Measurements from ENCODE around the gene TAOK1. TPM values are rescaled to one million over a fixed set of nuclear protein-coding genes. Genes with fewer than 3 reads are reported as not detected.
A peak's percentile ranks its signal among the peaks of the same experiment; 100 is the strongest.

Gene TAOK1
- total and polyA plus RNA-seq, 10 of the 15 experiments (the other 5 are each of a cell fraction or from before 2014, with no cell fraction given) = 2.0 to 27.1 (median 11.8) TPM

DNA sequence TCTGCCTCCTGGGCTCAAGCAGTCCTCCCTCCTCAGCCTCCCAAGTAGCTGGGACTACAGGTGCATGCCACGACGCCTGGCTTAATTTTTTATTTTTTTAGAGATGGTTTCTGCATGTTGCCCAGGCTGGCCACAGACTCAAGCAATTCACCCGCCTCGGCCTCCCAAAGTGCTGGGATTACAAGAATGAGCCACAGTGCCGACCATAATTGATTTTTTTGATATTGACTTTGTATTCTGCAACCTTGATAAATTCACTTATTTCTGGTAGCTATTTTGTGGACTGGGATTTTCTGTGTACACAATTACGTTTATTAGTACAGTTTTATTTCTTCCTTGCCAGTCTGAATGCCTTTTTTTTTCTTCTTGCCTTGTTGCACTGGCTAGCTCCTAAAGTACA is 30.0 kb downstream of the TAOK1 start (continued):
- TF ChIP-seq, protein P1, sequence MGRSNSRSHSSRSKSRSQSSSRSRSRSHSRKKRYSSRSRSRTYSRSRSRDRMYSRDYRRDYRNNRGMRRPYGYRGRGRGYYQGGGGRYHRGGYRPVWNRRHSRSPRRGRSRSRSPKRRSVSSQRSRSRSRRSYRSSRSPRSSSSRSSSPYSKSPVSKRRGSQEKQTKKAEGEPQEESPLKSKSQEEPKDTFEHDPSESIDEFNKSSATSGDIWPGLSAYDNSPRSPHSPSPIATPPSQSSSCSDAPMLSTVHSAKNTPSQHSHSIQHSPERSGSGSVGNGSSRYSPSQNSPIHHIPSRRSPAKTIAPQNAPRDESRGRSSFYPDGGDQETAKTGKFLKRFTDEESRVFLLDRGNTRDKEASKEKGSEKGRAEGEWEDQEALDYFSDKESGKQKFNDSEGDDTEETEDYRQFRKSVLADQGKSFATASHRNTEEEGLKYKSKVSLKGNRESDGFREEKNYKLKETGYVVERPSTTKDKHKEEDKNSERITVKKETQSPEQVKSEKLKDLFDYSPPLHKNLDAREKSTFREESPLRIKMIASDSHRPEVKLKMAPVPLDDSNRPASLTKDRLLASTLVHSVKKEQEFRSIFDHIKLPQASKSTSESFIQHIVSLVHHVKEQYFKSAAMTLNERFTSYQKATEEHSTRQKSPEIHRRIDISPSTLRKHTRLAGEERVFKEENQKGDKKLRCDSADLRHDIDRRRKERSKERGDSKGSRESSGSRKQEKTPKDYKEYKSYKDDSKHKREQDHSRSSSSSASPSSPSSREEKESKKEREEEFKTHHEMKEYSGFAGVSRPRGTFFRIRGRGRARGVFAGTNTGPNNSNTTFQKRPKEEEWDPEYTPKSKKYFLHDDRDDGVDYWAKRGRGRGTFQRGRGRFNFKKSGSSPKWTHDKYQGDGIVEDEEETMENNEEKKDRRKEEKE (IDR thresholded peaks at IDR 0.05) = no peak
- TF ChIP-seq BCL3 (IDR thresholded peaks at IDR 0.05; ENCODE audit: borderline replicate concordance, insufficient read depth, low read depth, low read length, poor library complexity, severe bottlenecking) (no peak), IKZF2 (IDR thresholded peaks at IDR 0.05) (no peak), MTA2 (IDR thresholded peaks at IDR 0.05; ENCODE audit: low read depth) (no peak), NR2C2 (IDR thresholded peaks at IDR 0.05; ENCODE audit: borderline replicate concordance, control insufficient read depth, insufficient read length, low read depth) (no peak), DPF2 (IDR thresholded peaks at IDR 0.05) (no peak)

DNA sequence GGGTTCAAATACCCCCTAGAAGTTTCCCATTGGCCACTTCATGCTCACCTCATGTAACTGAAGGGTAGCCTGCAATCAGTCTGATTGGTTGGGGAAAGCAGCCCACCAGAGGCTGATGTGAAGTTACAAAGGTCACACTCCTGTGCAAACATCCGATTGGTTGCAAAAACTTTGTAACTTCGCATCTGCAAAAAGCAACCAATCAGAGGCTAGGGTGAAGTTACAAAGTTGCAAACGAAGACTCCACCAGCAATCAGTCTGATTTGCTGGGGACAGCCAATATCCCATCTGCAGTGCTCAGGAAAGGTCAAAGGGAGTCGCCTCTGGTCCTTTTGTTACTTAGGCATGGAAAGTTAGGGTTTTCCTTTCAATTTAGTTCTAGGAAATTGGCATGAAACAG is 40.1 kb downstream of the TAOK1 start:
- Histone ChIP-seq H4K20me1 (ENCODE audit: control insufficient read depth, insufficient read depth) (no peaks in the 10 kb centered on the region), H3K36me3 (ENCODE audit: control insufficient read depth in 2 of 2, insufficient read depth in 2 of 2, low read length in 1 of 2) (peaks cover 1 to 2% of the 10 kb centered on the region in 2 experiments; a peak in 3 of 4 replicates), H2AFZ (ENCODE audit: control insufficient read depth, low read depth, low read length) (no peak overlapping the region), H3K27ac (ENCODE audit: control insufficient read depth, insufficient read depth) (no peak overlapping the region), H3K79me2 (ENCODE audit: control insufficient read depth, insufficient read depth, low read length) (peaks cover 41% of the 10 kb centered on the region), H3K9me3 (replicated peaks; ENCODE audit: control insufficient read depth, insufficient read depth, low read length) (no peaks in the 10 kb centered on the region; the same call in 2 of the 3 replicates), H3K27me3 (replicated peaks in 1 of 2; ENCODE audit: control insufficient read depth in 2 of 2, insufficient read depth in 2 of 2, low read length in 1 of 2) (no peaks in the 10 kb centered on the region), H3K4me3 (no peak overlapping the region), H3K9ac (ENCODE audit: control insufficient read depth, insufficient read depth, low read length) (no peak overlapping the region), H3K4me2 (ENCODE audit: control insufficient read depth, insufficient read depth) (no peak overlapping the region), H3K4me1 (ENCODE audit: control insufficient read depth, insufficient read depth, low read length) (peaks cover 15% of the 10 kb centered on the region)
- WGBS (ENCODE audit: insufficient coverage, insufficient replicate concordance, low lambda C conversion rate, missing lambda C conversion rate) = 93% methylated on average over 4 of the region's 4 CpGs
- in situ Hi-C loops (cut with MboI) = no loop called here
- no peak for DNase-seq (ENCODE audit: low read depth, low spot score)
- TF ChIP-seq NFYB (IDR thresholded peaks at IDR 0.05; ENCODE audit: insufficient read depth, low read depth, low read length) (0 out of 2 replicates have a peak, but pooled peaks have one; percentile 23), ZNF24 (IDR thresholded peaks at IDR 0.05) (no peak)
- ATAC-seq = no peak
- ChIA-PET POLR2A (interaction anchor here (0.6 kb wide), 1 partner anchor 910 kb away, joined by 3 read pairs; no protein-coding TSS in a partner anchor), RAD21 (ENCODE audit: unreplicated experiment) (no interaction called here), CTCF (no interaction called here), SMC1A (ENCODE audit: uncharacterized antibody, unreplicated experiment) (no interaction called here)
- BruUV-seq (replicated peaks) = no TSS peak
- FAIRE-seq = no peak
- intact Hi-C loops (cut with micrococcal nuclease; ENCODE audit: unreplicated experiment) = no loop called here

Data from GM12878 (cell line).